NCI-H2107 (cell line): ENCODE data around the gene ADAMTSL2.

Experiments used
- DNase-seq: peaks from one replicate; lab custom pipeline; 2025; lab: John Stamatoyannopoulos, UW

The ADAMTSL2 gene

DNA sequence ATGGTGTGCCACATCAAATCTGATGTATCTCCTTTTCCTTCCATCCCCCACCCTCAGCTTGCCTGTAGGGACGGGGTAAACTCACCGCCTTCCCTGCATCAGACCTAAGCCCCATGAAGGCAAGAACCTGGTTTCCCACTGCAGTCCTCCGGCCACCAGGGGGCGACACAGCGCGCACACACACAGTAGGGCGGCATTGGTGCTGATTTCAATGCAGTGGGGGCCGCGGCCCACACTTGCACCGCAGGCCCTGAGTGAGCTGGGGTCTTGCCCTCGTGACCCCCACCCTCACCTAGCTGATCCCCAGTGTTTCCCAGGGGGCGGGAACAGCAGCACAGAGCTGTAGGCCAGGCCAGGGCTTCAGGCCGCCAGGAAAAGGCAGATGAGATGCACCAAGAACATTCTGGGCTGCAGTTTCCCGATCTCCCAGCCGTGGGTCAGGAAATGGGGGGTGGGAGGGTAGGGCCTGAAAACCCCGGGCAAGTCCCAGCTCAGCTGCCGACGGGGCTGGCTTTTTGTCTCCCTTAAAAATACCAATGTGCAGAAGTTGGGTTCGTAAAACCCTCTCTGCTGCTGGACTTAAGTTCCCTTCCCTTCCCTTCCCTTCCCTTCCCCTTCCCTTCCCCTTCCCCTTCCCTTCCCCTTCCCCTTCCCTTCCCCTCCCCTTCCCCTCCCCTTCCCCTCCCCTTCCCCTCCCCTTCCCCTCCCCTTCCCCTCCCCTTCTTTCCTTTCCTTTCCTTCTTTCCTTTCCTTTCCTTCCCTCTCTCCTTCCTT is 55.1 kb downstream of the ADAMTSL2 start:
- DNase-seq = no peak

DNA sequence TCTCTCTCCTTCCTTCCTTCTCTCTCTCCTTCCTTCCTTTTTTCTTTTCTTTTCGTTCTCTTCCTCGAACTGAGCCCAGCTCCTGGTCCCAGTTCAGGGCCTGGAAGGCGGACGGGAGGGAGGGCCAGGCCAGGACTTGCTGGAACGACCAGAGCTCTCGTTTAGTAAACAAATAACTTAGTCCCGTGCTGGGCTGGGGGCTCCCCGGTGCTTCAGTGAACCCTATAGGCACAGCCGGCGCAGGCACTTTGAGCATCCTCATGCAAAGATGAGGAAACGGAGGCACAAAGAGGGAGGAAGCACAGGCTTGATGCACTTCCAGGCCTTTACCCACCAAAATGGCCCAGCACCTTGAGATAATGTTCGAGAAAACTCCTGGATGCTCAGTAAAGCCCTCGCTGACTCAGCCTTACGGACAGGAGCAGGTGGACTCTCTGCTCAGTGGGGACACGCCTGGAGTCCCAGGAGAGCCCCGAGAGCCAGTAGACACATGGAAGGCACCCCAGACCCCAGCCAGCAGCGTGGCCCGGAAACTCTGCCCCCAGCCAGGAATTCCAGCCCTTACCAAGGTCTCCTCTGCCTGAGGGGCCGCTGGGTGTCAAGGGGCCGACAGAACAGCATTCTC is 55.8 kb downstream of the ADAMTSL2 start:
- no peak for DNase-seq

DNA sequence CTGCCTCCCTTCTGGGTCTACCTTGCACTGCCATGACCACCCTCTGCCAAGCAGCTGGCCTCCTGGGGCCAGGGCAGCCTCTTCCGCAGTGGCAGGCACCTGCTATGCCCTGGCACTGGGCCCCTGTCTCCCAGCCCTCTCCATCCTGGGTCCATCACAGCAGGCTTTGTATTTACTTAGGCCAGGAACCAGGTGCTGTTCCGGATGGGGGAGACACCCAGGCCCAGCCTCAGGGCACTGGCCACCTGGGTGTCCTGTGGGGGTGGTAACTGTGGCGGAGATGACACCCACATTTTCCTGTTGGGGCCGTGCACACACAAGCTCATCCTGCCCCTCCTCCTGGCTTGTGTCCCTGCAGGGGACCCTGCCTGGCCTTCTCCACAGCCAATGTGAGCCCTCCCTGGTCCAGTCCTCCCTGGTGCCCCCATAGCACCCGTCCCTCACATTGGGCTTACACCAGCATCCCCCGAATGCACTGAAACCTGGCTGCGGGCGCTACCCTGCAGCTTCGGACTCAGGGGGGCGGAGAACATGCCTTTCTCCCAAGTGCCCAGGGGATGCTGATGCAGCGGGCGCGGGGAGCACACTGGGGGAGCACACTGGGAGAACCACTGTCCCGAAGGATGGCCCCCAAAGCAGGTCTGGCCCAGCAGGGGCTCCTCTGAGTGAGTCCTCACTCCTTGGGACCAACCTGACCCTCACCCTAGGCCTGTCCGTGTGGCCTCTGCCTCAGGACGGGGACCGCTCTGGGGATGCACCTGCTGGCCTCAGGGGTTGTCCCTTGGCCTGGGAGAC is 56.8 kb downstream of the ADAMTSL2 start:
- no peak for DNase-seq

DNA sequence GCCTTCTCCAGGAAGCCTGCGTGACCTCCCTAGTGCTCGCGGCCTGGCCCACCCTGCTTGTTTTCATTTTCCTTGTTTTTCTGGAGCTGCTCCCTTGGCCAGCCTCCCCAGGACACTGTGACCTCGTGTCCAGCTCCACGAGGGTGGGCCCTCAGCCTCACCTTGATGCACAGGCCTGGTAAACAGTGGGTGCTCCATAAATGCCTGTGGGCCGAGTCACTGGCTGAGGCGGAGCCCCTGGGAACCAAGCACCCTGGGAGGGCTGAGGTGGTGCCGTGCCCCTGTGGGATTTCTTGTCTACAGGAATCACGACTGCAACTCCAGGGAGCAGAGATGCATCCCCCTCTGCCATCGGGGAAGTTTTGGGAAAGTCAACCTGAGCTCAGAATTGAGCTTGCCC is 57.5 kb downstream of the ADAMTSL2 start:
- no peak for DNase-seq

DNA sequence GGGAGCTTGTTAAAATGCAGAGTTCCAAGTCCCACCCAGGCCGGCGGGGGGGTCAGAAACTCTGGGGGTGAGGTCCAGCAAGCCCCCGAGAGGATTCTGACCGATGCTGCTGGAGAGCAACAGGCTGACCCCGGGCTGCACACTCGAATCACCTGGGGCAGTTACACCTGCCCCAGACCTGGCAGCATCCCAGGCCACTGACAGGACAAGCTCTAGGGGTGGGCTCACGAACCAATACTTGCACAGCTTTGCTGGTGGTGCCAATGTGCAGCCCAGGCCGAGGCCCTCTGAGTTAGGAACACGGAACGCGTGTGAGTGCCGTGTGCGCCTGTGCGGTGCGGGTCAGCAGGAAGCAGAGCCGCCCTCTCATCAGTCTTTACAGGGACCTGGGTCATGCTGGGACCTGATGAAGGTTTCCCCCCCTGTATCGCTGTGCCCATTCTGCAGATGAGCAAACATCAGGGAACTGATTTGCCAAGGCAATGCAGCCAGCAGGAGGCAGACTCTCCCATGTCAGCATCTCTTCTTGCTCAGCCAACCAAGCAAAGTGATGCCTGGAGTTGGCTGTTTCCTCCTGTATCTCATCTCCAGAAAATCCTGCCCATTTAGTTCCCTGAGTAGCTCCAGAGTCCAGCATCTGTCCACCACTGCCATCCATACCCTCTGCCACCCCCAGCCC is 58.4 kb downstream of the ADAMTSL2 start:
- no peak for DNase-seq

DNA sequence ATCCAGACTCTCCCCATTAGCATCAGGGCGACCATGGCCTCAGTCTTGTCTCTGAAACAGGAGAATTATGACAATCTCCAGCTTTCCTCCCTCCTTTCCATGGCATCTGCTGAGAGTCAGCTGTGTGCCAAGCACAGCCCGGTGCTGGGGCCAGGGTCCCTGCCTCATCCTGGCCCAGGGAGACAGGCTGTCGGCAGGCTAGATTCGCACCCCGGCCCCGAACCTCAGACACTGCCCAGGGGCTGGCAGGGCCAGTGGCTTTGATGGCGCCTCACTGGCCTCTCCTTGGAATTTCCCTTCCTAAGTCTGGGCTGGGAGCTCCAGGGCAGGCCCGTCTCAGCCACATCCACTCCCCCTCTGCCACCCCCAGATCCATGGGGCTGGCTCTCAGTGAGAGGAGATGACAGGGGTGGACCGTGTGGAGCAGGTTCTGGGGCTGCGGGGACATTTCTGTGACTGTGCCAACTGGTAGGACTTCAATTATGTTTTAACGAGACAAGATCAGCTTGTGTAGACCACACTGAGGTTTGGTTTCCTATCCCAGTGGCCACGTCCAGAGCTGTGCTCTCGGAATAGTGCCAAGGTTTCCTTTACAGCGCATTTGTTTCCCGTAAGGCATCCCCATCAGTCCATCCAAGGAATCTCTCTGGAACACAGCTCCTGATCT is 59.2 kb downstream of the ADAMTSL2 start:
- DNase-seq = no peak

DNA sequence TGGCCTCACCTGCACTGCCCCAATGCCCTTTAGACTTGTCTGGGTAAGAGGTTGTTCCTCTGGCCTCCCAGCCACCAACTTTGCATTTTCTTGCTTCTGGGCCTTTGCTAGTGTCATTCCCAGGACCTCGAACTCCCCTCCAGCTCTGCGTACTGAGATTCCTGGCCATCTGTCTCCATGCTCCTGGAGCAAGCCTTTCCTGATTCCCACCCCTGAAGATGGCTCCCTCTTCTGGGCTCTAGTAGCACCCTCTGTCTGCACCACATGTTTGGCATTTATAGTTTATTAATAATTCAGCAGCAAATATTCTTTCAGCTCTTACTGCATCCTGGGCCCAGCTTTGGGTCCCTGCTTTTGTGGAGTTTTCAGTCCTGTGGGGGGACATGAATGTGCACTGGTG is 59.8 kb downstream of the ADAMTSL2 start:
- DNase-seq = no peak

DNA sequence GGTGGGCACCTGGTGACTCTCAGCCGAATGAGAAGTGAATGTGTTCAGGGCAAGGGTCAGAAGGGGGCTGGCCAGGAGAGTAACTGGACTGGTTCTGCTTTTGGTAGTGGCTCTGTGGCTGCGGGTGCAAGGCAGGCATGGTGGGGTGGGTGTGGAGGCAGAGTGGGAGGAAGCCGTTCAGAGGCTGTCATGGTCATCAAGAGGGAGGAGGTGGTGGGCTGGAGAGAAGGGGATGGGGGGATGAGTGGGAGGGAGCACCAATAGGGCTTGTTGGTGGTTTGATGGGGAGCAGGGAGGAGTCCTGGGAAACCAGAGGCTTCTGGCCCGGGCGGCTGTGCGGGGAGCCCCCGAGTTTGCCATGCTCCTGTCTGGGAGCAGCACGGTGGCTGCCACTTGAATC is 61.4 kb downstream of the ADAMTSL2 start:
- DNase-seq = no peak

DNA sequence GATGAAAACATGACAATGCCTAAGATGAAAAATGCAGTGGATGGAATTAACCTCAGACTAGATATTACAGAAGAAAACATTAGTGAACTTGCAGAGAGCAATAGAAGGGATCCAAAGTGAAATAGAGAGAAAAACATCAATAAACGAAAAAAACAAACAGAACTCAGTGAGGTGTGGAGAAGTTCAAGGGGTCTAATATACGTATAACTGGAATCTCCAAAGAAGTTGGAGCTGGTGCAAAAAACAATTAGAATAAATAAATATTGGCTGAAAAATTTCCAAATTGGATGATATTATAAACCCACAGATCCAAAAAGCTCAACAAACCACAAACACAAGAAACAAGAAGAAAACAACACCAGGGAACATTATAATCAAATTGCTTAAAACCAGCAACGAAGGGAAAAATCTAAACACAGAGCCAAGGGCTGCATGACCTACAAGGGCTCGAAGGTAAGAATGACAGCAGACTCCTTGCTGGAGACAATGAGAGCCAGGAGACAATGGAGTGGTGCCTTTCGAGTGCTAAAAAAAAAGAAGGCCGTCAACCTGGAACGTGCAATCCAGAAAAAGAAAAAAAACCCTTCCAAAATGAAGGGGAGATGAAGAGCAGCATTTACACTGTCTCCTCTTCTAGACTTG is 62.9 kb downstream of the ADAMTSL2 start:
- DNase-seq = no peak

DNA sequence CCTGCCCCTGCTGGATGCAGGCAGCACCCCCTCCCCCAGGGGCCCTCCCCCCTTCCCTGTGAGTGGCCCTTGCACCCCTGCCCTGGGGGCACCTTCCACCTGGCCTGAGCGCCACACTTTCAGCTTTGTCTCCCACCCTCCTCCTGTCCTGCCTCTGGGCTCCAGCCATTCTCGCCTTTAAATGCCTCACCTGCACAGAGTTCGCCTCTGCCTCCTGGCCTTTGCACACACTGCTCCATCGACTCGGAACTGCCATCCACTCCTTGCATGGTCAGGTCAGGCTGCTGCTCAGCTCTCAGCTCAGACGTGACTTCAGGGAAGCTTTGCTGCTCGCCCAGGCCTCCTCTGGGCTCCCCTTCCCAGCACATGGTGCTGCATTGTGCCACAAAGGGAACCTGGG is 64.5 kb downstream of the ADAMTSL2 start:
- no peak for DNase-seq

DNA sequence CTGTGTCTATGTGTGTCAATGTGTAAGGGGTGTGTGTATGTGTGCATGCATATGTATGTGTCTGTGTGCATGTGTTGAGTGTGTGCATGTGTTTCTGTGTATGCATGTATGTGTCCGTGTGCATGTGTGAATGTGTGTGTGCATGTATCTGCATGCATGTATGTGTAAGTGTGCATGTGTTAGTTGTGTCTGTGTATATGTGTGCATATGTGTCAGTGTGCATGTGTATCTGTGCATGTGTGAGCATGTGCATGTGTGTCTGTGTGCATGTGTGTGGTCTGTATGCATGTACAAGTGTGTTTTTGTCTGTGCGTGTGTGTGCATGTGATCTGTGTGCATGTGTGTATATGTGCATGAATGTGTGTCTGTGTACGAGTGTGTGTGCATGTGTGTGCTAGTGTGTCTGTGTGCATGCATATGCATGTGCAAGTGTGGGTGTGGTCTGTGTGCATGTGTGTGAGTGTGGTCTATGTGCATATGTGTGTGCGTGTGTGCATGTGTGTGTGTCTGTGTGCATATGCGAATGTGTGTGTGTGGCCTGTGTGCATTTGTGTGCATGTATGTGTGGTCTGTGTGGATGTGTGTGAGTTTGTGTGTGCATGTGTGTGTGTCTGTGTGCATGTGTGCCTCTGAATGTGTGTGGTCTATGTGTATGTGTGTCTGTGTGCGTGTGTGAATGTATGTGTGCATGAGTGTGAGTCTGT is 65.1 kb downstream of the ADAMTSL2 start:
- no peak for DNase-seq

DNA sequence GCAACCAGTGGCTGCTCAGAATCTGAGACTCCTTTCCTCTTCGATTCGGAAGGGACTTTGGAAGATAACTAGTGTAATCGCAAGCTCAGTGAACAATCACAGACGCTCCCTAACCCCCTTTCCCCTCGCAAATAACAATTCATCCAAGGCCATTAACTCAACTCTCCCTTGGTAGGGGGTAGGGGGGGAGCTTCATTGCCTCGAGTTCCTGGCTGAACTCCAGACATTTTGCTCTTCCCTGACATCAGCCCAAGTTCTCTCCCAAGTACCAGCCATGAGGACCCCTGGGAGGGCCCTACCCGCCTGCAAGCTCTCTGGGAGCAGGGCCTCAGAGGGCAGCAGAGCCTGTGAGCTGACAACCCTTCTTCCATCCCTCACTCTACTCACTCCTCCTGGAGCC is 66.2 kb downstream of the ADAMTSL2 start:
- DNase-seq = no peak

DNA sequence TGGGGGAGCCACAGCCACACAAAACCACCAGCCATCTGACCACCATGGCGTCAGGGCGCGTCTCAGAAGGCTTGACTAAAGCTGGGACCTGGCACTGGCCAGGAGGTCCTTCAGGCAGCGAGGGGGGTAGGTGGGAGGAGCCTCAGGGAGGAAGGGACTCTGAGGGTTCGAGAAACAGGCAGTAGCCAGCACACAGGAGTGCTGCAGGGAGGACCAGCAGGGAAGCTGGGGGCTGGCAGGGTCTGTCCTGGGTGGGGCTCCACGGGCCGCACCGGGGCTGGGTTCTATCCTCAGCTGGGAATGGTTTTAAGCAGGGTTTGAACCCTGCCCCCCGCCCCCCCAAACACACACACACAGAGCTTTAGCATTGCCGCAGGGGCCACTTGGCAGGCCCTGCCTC is 67.2 kb downstream of the ADAMTSL2 start:
- no peak for DNase-seq

DNA sequence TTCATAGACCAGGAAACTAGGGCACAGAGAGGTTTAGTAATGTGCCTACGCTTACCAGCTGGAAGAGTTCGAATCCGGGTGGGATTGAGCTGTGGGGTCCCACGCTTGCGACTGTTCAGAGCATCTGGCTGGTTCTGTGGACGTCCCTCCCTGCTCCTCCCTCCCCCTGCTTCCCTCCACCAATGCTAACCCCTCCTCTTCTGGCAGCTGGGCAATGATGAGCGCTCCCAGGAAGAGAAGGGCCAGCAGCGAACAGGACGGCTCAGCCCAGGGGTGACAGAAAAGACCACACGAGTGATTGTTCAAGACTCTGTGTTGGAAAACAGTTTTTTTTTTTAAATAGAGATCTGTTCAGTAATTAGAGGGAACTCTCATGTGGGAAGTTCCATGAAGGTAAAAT is 67.8 kb downstream of the ADAMTSL2 start:
- DNase-seq = no peak

DNA sequence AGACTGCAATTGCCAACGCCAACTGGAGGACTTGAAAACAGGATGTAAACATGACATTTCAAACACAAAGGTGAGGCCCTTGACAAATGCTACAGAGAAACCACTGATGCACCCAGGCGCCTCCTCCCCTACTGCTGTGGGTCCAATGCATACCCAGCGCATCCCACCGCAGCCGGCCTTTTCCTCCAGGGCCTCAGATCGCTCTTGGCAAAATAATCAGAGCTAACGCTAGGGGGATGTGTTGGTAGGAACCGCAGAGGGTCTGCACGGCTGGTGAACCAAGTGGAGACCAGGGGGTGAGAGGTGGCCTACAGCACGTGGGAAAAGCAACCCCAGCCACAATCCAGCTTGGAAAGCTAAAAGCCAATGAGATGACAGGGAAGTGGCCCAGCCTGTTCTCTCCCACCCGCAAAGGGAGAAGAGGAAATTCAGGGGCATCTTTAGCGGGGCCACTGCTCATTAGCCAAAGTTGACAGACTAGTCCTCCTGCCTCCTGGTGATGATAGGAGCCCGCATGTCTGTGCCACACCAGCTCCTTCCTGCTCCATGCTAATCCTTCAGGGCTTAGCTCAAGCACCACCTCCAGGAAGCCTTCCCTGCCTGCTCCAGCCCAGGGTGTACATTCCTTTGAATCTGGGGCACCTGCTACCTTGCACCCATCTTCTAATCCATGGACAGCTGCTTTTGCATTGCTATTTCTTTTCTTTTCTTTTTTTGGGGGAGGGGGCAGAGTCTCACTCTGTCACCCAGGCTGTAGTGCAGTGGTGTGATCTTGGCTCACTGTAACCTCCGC is 68.8 kb downstream of the ADAMTSL2 start:
- no peak for DNase-seq

DNA sequence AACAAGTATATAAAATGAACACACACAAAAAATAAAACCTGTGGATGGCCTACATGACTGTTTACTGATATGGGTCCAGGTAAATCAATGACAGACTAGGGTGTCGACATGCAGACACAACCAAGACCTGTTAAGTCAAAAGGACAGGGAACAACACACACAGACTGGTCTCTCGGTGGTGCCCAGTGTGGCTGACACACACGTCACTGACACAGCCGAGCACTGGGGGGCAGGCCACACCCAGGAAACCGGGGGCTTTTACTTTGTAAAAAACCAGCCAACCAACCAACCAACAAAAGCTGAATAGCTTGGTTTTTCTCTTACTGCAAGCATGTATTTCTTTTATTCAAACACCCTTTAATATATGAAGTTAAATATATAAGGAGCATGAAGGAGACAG is 69.7 kb downstream of the ADAMTSL2 start:
- DNase-seq = no peak

DNA sequence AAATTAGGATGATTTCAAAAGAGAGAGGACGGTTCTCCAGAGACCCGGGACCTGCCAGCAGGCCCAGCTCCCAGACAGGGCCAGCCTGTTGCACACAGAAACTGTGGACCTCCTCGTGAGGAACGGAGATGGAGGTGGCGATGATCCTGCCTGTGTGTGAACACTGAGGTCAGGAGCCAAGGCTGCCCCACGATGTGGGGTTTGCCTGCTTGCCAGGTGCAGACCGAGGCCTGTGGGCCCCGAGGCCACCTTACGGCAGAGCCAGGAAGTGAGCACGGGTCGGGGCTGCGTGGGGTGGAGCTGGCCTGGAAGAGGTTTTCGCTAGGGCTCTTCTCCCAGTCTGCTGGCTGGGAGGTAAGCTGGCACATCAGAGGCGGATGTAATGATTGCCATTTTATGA is 70.4 kb downstream of the ADAMTSL2 start:
- peak; percentile 73 for DNase-seq

DNA sequence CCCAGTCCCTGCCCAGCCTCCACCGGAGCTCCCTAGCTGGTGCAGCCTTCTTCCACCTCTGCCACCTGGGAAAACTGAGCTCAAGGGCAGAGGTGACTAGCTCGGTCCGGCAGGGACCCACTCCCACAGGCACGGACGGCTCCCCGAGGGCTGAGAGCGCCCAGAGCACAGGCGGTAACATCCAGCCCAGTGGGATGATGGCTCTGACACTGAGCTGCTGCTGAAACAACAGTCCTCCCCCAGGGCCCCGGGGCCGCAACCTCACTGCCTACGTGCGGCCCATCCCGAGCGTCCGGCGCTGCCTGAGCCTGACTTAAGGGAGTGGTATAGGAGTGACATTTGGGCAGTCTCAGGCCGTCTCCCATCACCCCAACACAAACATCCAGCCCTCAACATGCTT is 70.9 kb downstream of the ADAMTSL2 start:
- no peak for DNase-seq

DNA sequence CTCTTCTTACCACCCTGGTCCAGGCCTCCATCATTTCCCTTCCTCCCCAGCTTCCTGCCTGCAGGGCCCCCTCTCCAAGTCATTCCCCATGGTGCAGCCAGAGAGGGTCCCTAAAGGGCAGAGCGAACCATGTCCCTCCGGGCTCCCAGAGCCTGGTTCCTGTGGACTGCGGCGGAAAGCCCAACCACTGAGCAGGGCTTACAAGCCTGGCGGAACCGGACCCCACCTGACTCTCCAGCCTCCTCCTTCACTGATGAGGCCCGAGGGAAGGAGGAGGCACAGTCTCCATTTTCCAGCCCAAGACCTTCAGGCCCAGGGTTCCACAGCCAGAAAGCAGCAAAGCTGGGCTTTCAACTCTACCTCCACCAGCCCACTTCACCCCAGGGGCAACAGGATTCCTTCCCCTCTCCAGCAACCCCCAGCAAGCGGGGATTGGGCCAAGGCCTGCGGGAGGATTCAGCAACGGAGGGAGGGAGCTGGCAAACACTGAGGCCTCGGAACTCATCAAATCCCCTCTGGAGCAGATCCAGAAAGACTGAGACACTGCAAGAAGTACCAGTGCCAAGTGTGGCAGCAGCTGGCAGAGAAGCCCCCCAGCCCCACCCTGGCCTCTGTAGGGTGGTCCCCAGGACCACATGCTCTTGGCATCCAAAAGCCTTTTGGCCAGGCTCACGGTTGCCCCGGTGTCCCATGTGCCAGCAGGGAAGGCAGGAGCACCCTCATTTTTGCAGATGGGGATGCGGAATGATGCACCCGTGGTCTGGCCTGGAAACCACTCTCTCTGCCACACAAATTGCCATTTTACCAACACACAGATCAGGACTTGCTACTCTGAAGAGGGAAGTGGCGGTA is 71.6 kb downstream of the ADAMTSL2 start:
- no peak for DNase-seq
